Neutrophil (primary cell): ENCODE measurements around the gene TMEM207.

Source experiments
- H3K27ac ChIP-seq: fragments of 200-600 bp; sonication (generic); 2 replicates; pipeline ENCODE4 v1.5.1; 2016; ENCODE audit warnings: mild to moderate bottlenecking, moderate library complexity
- H3K27me3 ChIP-seq: fragments of 200-600 bp; sonication (generic); 2 replicates; pipeline ENCODE4 v1.6.0; 2016; ENCODE audit warnings: mild to moderate bottlenecking
- H3K36me3 ChIP-seq: fragments of 200-600 bp; sonication (generic); 2 replicates; pipeline ENCODE4 v1.5.1; 2017
- H3K4me1 ChIP-seq, 2 experiments: fragments of 200-600 bp in 1 of 2; sonication (generic) in 1 of 2; 1 replicate in 1 of 2; 2 replicates in 1 of 2; pipeline versions ENCODE4 v1.5.1 to v1.6.1; 2013 to 2016; ENCODE audit warnings: low read depth in 1 of 2, low read length in 1 of 2, mild to moderate bottlenecking in 1 of 2, moderate library complexity in 1 of 2; ENCODE audit not compliant: control insufficient read depth in 1 of 2, insufficient read depth in 1 of 2
- H3K4me3 ChIP-seq, 2 experiments: fragments of 200-600 bp in 1 of 2; sonication (generic) in 1 of 2; 1 replicate in 1 of 2; 2 replicates in 1 of 2; pipeline ENCODE4 v1.5.1; 2013 to 2016; ENCODE audit warnings: low read depth in 1 of 2, low read length in 1 of 2, mild to moderate bottlenecking in 1 of 2, moderate library complexity in 1 of 2
- H3K9me3 ChIP-seq: fragments of 200-600 bp; sonication (generic); 2 replicates; pipeline ENCODE4 v1.5.1; 2016
- CTCF ChIP-seq: fragments of 200-600 bp; sonication (generic); IDR thresholded peaks from 2 replicates; pipeline ENCODE4 v1.5.1; 2016; ENCODE audit warnings: antibody characterized with exemption

Gene TMEM207

DNA sequence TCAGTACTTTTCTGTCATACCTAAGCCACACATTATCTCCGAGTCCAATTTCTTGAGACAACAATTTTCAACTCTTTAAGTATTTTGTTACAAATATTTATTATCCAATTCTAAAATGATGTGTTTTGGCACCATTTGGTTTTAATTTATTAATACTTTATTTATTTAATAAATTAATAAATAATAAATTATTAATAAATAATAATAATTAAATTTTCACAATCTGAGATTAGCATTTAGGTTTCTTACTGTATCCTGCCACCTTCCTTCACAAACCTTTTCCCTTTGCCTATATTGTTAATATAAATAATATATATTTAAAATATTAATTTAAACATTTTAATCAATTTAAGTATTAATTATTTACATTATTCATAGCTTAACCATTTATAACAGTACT lies 23.9 kb downstream of the TMEM207 start:
- Histone ChIP-seq H3K27me3 (peaks cover 7% of the 10 kb centered on the region), H3K36me3 (no peaks in the 10 kb centered on the region), H3K4me1 (no peaks in the 10 kb centered on the region), H3K9me3 (no peaks in the 10 kb centered on the region), H3K4me3 (no peak overlapping the region), H3K27ac (no peak overlapping the region)
- no peak for TF ChIP-seq CTCF

DNA sequence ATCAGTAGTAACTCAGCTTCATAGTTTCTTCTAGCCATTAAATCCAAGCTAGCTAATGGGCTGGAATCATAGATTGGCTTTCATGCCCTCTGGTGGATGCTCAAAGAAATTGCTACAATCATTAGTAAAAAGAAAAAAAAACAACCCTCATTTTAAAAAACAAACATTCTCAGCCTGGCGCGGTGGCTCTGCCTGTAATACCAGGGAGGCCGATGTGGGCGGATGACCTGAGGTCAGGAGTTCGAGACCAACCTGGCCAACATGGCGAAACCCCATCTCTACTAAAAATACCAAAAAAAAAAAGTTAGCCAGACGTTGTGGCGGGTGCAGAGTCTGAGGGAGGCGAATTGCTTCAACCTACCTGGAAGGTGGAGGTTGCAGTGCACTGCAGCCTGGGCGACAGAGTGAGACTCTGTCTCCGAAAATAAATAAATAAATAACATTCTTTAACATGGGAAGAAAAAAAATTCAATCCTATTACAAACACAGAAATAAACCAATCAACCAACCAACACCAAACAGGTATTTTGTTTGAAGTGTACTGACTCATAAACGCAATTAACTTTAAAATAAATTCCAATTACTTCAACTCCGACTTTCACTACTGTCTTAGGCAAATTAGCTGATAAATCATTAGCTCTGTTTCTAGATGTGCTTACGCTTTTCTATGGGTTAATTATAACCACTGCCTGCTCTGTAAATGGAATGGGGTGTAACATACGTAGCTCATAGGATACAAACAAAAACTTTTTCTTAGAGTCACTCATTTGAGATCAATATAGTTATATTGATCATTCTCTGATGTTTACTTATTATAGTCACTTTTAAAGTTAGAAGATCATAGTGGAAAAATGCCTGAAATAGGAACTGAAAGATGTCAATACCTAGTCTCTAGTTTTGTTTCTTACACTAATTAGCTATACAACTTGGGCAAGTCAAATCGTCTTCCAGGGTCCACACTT lies 24.9 kb downstream of the TMEM207 start:
- Histone ChIP-seq H3K4me1 (no peaks in the 10 kb centered on the region), H3K4me3 (no peak overlapping the region), H3K27ac (no peak overlapping the region), H3K36me3 (no peaks in the 10 kb centered on the region), H3K27me3 (peaks cover 7% of the 10 kb centered on the region), H3K9me3 (no peaks in the 10 kb centered on the region)
- TF ChIP-seq CTCF = no peak

DNA sequence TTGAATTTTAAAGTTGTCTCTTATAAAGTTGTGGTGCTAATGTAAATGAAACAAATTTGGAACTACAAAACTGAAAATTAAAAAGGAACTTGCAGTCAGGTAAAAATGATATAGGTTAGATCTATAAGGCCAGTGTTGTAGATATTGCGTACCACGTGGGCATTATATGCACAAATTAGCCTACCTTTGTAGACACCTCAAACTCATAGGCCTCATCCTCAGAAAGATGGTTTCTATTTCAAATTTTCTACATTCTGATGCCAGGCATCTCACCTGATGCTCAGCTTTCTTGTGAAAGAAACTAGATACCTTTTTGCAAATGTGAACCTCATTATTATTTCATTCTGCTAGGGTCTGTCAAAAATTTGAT lies 25.6 kb downstream of the TMEM207 start:
- no peak for TF ChIP-seq CTCF
- no peak overlapping the region for H3K4me3 ChIP-seq
- no peak overlapping the region for H3K27ac ChIP-seq
- no peaks in the 10 kb centered on the region for H3K36me3 ChIP-seq
- peaks cover 7% of the 10 kb centered on the region for H3K27me3 ChIP-seq
- H3K9me3 ChIP-seq = no peaks in the 10 kb centered on the region
- no peaks in the 10 kb centered on the region for H3K4me1 ChIP-seq

DNA sequence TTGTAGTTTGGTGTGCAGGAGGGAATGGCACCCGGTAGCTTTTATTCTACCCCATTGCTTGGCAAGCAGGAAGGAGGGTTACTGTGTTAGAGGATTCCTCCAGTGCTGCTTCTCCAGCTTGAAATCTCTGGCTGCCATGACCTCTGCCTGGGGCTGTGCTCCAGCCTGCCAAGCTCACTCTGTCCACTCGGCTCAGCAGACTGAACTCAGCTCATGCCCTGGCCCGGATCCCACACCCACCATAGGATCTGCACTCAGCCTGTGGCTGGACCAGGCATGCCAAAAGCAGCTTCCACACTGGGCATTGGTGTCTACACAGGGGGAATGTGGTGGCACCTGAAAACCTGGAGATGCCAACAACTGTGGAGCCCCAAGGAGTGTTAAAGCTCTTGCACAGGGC lies 35.4 kb downstream of the TMEM207 start:
- TF ChIP-seq CTCF = no peak
- Histone ChIP-seq H3K27ac (no peak overlapping the region), H3K4me1 (no peaks in the 10 kb centered on the region), H3K27me3 (no peaks in the 10 kb centered on the region), H3K4me3 (no peak overlapping the region), H3K9me3 (no peaks in the 10 kb centered on the region), H3K36me3 (no peaks in the 10 kb centered on the region)

DNA sequence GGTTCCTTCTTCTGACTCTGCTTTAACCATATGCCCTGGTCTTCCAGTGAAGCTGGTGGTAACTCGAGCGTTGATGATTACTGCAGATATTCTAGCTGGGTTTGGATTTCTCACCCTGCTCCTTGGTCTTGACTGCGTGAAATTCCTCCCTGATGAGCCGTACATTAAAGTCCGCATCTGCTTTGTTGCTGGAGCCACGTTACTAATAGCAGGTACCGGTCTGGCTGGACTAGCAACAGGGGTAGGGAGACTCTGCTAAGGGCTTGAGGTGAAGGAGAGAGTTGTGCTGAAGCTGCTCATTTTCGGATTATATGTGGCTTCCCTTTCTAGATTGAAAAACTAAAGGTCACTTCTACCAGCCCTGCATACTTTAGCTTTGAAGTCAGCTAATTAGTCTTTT lies 45.0 kb downstream of the TMEM207 start:
- no peaks in the 10 kb centered on the region for H3K27me3 ChIP-seq
- H3K27ac ChIP-seq = no peak overlapping the region
- H3K4me3 ChIP-seq = no peak overlapping the region
- no peaks in the 10 kb centered on the region for H3K9me3 ChIP-seq
- no peaks in the 10 kb centered on the region for H3K4me1 ChIP-seq
- TF ChIP-seq CTCF = no peak
- H3K36me3 ChIP-seq = no peaks in the 10 kb centered on the region
